Neural progenitor cell (in vitro differentiated cells): ENCODE results near the gene SBK2. TPM values are rescaled to one million over a fixed set of nuclear protein-coding genes. Genes with fewer than 3 reads are reported as not detected.
A peak's percentile ranks its signal among the peaks of the same experiment; 100 is the strongest.
"Not testable (repeated sequence)": the region's sequence is repeated elsewhere in the genome, so short reads cannot be mapped to it uniquely, and the experiment has no call there.

ENCODE experiments used
- DNase-seq: peaks from one replicate; pipeline ENCODE4 v3.0.0-alpha.2; 2016; ENCODE audit warnings: low spot score
- H2AFZ ChIP-seq: fragments of 200-600 bp; sonication (generic); replicated peaks from 2 replicates; pipeline ENCODE4 v1.6.1; 2016; ENCODE audit warnings: antibody characterized with exemption
- H3F3A ChIP-seq: fragments of 200-600 bp; sonication (generic); 2 replicates; pipeline ENCODE4 v1.6.1; 2016; ENCODE audit warnings: antibody characterized with exemption, low read depth
- H3K27ac ChIP-seq: fragments of 200-600 bp; sonication (generic); 2 replicates; pipeline ENCODE4 v1.5.1; 2016; ENCODE audit warnings: mild to moderate bottlenecking
- H3K27me3 ChIP-seq: fragments of 200-600 bp; sonication (generic); 2 replicates; pipeline ENCODE4 v1.6.1; 2016; ENCODE audit warnings: mild to moderate bottlenecking, moderate library complexity
- H3K36me3 ChIP-seq: fragments of 200-600 bp; sonication (generic); 2 replicates; pipeline ENCODE4 v1.5.1; 2016
- H3K4me1 ChIP-seq: fragments of 200-600 bp; sonication (generic); 2 replicates; pipeline ENCODE4 v1.6.1; 2016; ENCODE audit warnings: mixed run types
- H3K4me2 ChIP-seq: fragments of 200-600 bp; sonication (generic); 2 replicates; pipeline ENCODE4 v1.6.1; 2016
- H3K4me3 ChIP-seq: fragments of 200-600 bp; sonication (generic); 2 replicates; pipeline ENCODE4 v1.5.1; 2016
- H3K79me2 ChIP-seq: fragments of 200-600 bp; sonication (generic); 2 replicates; pipeline ENCODE4 v1.6.1; 2016; ENCODE audit warnings: low read depth
- H3K9ac ChIP-seq: fragments of 200-600 bp; sonication (generic); 2 replicates; pipeline ENCODE4 v1.6.1; 2016
- H3K9me3 ChIP-seq: fragments of 200-600 bp; sonication (generic); 2 replicates; pipeline ENCODE4 v1.5.1; 2016; ENCODE audit warnings: low read depth
- H4K20me1 ChIP-seq: fragments of 200-600 bp; sonication (generic); 2 replicates; pipeline ENCODE4 v1.6.1; 2016; ENCODE audit warnings: low read depth
- H3K27ac Mint-ChIP-seq: 3 replicates; pipeline ENCODE4 v1.8.0; 2021; ENCODE audit warnings: mixed read lengths
- H3K27me3 Mint-ChIP-seq: 2 replicates; pipeline ENCODE4 v1.8.0; 2022; ENCODE audit warnings: low read depth, mild to moderate bottlenecking, inconsistent platforms, moderate library complexity, mixed read lengths; ENCODE audit not compliant: insufficient read depth
- H3K36me3 Mint-ChIP-seq: 3 replicates; pipeline ENCODE4 v1.8.0; 2021; ENCODE audit warnings: mixed read lengths
- H3K4me1 Mint-ChIP-seq: 3 replicates; pipeline ENCODE4 v1.8.0; 2021; ENCODE audit warnings: mixed read lengths
- H3K4me3 Mint-ChIP-seq: 3 replicates; pipeline ENCODE4 v1.8.0; 2021; ENCODE audit warnings: mild to moderate bottlenecking, moderate library complexity, mixed read lengths
- H3K9me3 Mint-ChIP-seq: 3 replicates; pipeline ENCODE4 v1.8.0; 2020; ENCODE audit warnings: mixed read lengths
- CTCF ChIP-seq: fragments of 200-600 bp; sonication (generic); IDR thresholded peaks from 2 replicates; pipeline ENCODE4 v1.5.1; 2017; ENCODE audit warnings: antibody characterized with exemption, mild to moderate bottlenecking
- EZH2 ChIP-seq: fragments of 200-600 bp; sonication (generic); IDR thresholded peaks from 2 replicates; pipeline ENCODE4 v1.6.1; 2017; ENCODE audit warnings: antibody characterized with exemption, mild to moderate bottlenecking, moderate library complexity
- EZH2phosphoT487 ChIP-seq: fragments of 200-600 bp; sonication (generic); IDR thresholded peaks from 2 replicates; pipeline ENCODE4 v1.6.1; 2017; ENCODE audit warnings: antibody characterized with exemption
- total RNA-seq: library from RNA; depleted of rRNA; stranded (reverse); fragments of >200 nt; gene quantifications from 2 replicates; pipeline ENCODE4 v1.2.3, GENCODE V29; 2015; ENCODE audit warnings: low replicate concordance

Gene SBK2
- total RNA-seq, 1 donor from 2014 or later = not detected

GRCh38 chr19:55576746-55577145 lies 39.8 kb upstream of the SBK2 start:
- H3K36me3 Mint-ChIP-seq = peaks cover 12% of the 10 kb centered on the region
- Histone ChIP-seq H3K4me3 (no peak overlapping the region), H3K4me1 (no peaks in the 10 kb centered on the region), H2AFZ (no peak overlapping the region), H3K27ac (no peak overlapping the region), H3F3A (peaks cover 18% of the 10 kb centered on the region), H3K36me3 (no peaks in the 10 kb centered on the region), H3K4me2 (no peak overlapping the region), H4K20me1 (peaks cover 9% of the 10 kb centered on the region), H3K27me3 (no peaks in the 10 kb centered on the region), H3K9me3 (no peaks in the 10 kb centered on the region), H3K9ac (no peak overlapping the region), H3K79me2 (peaks cover 22% of the 10 kb centered on the region)
- H3K4me1 Mint-ChIP-seq = peaks cover 7% of the 10 kb centered on the region
- H3K9me3 Mint-ChIP-seq = no peaks in the 10 kb centered on the region
- DNase-seq = no peak
- TF ChIP-seq EZH2 (no peak), EZH2phosphoT487 (no peak), CTCF (no peak)
- H3K4me3 Mint-ChIP-seq = peak overlapping the region; percentile 56
- H3K27me3 Mint-ChIP-seq = peaks cover 2% of the 10 kb centered on the region
- no peak overlapping the region for H3K27ac Mint-ChIP-seq

GRCh38 chr19:55573929-55574328 lies 37.0 kb upstream of the SBK2 start:
- not testable (repeated sequence) for H3K9me3 Mint-ChIP-seq, H3K4me2 ChIP-seq

GRCh38 chr19:55569477-55569876 lies 32.5 kb upstream of the SBK2 start:
- H3K79me2 ChIP-seq, H3K36me3 Mint-ChIP-seq, H3K4me3 Mint-ChIP-seq, H3K9ac ChIP-seq, H3K4me1 ChIP-seq, H3K4me2 ChIP-seq, H2AFZ ChIP-seq, H3K27me3 Mint-ChIP-seq, H3K4me3 ChIP-seq, H3K27ac ChIP-seq, H4K20me1 ChIP-seq, H3K27ac Mint-ChIP-seq, DNase-seq, H3K27me3 ChIP-seq, H3F3A ChIP-seq, H3K9me3 ChIP-seq, H3K9me3 Mint-ChIP-seq, H3K36me3 ChIP-seq: not testable (repeated sequence)
- peaks cover 10% of the 10 kb centered on the region for H3K4me1 Mint-ChIP-seq

More at GRCh38 chr19:55573929-55574328, 37.0 kb upstream of the SBK2 start:
- not testable (repeated sequence) for H3K4me1 Mint-ChIP-seq, H3K27me3 Mint-ChIP-seq, H2AFZ ChIP-seq, H3K27ac Mint-ChIP-seq, H3K4me1 ChIP-seq, H3K79me2 ChIP-seq, DNase-seq, H3K4me3 ChIP-seq, H3K27me3 ChIP-seq, H3K9ac ChIP-seq, H4K20me1 ChIP-seq, H3K27ac ChIP-seq, H3K36me3 ChIP-seq, H3K4me3 Mint-ChIP-seq, H3K9me3 ChIP-seq
- peaks cover 12% of the 10 kb centered on the region for H3K36me3 Mint-ChIP-seq
- H3F3A ChIP-seq = peaks cover 10% of the 10 kb centered on the region

- H3K36me3 Mint-ChIP-seq = no peaks in the 10 kb centered on the region
- TF ChIP-seq EZH2 (no peak), CTCF (no peak), EZH2phosphoT487 (no peak)
- H3K9me3 Mint-ChIP-seq = no peaks in the 10 kb centered on the region
Measured at GRCh38 chr19:55567708-55568328, 30.9 kb upstream of the SBK2 start.

More at GRCh38 chr19:55567708-55568328, 30.9 kb upstream of the SBK2 start:
- Mint-ChIP-seq H3K27ac (no peak overlapping the region), H3K4me3 (no peak overlapping the region), H3K4me1 (peaks cover 17% of the 10 kb centered on the region), H3K27me3 (peaks cover 2% of the 10 kb centered on the region)
- Histone ChIP-seq H3K9me3 (no peaks in the 10 kb centered on the region), H3K4me2 (no peak overlapping the region), H3K27ac (no peak overlapping the region), H3K36me3 (no peaks in the 10 kb centered on the region), H2AFZ (no peak overlapping the region), H3F3A (no peaks in the 10 kb centered on the region), H3K4me1 (no peaks in the 10 kb centered on the region), H3K9ac (no peak overlapping the region), H3K79me2 (no peaks in the 10 kb centered on the region), H3K27me3 (no peaks in the 10 kb centered on the region), H4K20me1 (no peaks in the 10 kb centered on the region), H3K4me3 (no peak overlapping the region)
- no peak for DNase-seq
